ENCODE measurements around the gene GNPDA1.

The GNPDA1 gene

GRCh38 chr5:142000704-142001484, 11.9 kb downstream of the GNPDA1 start:
- no peak for DNase-seq (ENCODE audit: low spot score)
- in situ Hi-C loops (cut with MboI; ENCODE audit: low sequenced_read_pairs, unreplicated experiment) = no loop called here
- TF ChIP-seq CTCF (IDR thresholded peaks at IDR 0.05; ENCODE audit: borderline replicate concordance, control extremely low read depth, extremely low read depth, insufficient read depth, missing control alignments) = no peak

- in situ Hi-C loops (cut with MboI; ENCODE audit: low sequenced_read_pairs, unreplicated experiment) = no loop called here
- no peak for TF ChIP-seq CTCF (IDR thresholded peaks at IDR 0.05; ENCODE audit: borderline replicate concordance, control extremely low read depth, extremely low read depth, insufficient read depth, missing control alignments)
- no peak for DNase-seq (ENCODE audit: low spot score)
These were observed 12.7 kb downstream of the GNPDA1 start for GRCh38 chr5:142000173-142000572.

GRCh38 chr5:141997358-141997960, 15.4 kb downstream of the GNPDA1 start:
- in situ Hi-C loops (cut with MboI; ENCODE audit: low sequenced_read_pairs, unreplicated experiment) = loop anchor here (10.0 to 25.0 kb wide), 2 partner anchors 137 to 565 kb away; no protein-coding TSS in a partner anchor
- no peak for DNase-seq (ENCODE audit: low spot score)
- TF ChIP-seq CTCF (IDR thresholded peaks at IDR 0.05; ENCODE audit: borderline replicate concordance, control extremely low read depth, extremely low read depth, insufficient read depth, missing control alignments) = no peak

GRCh38 chr5:141995656-141996055, 17.2 kb downstream of the GNPDA1 start:
- TF ChIP-seq CTCF (IDR thresholded peaks at IDR 0.05; ENCODE audit: borderline replicate concordance, control extremely low read depth, extremely low read depth, insufficient read depth, missing control alignments) = no peak
- in situ Hi-C loops (cut with MboI; ENCODE audit: low sequenced_read_pairs, unreplicated experiment) = loop anchor here (10.0 to 25.0 kb wide), 2 partner anchors 139 to 567 kb away; no protein-coding TSS in a partner anchor
- DNase-seq (ENCODE audit: low spot score) = no peak

- in situ Hi-C loops (cut with MboI; ENCODE audit: low sequenced_read_pairs, unreplicated experiment) = loop anchor here (10.0 to 25.0 kb wide), 2 partner anchors 140 to 568 kb away; no protein-coding TSS in a partner anchor
- no peak for DNase-seq (ENCODE audit: low spot score)
- no peak for TF ChIP-seq CTCF (IDR thresholded peaks at IDR 0.05; ENCODE audit: borderline replicate concordance, control extremely low read depth, extremely low read depth, insufficient read depth, missing control alignments)
These were observed 18.2 kb downstream of the GNPDA1 start for GRCh38 chr5:141994511-141995136.

- peak; percentile 62 for TF ChIP-seq CTCF (IDR thresholded peaks at IDR 0.05; ENCODE audit: borderline replicate concordance, control extremely low read depth, extremely low read depth, insufficient read depth, missing control alignments)
- in situ Hi-C loops (cut with MboI; ENCODE audit: low sequenced_read_pairs, unreplicated experiment) = loop anchor here (10.0 to 25.0 kb wide), 2 partner anchors 142 to 570 kb away; no protein-coding TSS in a partner anchor
- DNase-seq (ENCODE audit: low spot score) = peak; percentile 49
These were observed 20.4 kb downstream of the GNPDA1 start for GRCh38 chr5:141992349-141992963.
